Colon (tissue), 2 donors: ENCODE data around the gene PLCXD1.

Experiments used
- FAIRE-seq: peaks from 2 replicates; lab custom pipeline; 2012; peaks lifted over from hg19 to GRCh38; lab: Jason Lieb, UNC
- donor health status: control.
- donor health status: control.

PLCXD1 gene

DNA sequence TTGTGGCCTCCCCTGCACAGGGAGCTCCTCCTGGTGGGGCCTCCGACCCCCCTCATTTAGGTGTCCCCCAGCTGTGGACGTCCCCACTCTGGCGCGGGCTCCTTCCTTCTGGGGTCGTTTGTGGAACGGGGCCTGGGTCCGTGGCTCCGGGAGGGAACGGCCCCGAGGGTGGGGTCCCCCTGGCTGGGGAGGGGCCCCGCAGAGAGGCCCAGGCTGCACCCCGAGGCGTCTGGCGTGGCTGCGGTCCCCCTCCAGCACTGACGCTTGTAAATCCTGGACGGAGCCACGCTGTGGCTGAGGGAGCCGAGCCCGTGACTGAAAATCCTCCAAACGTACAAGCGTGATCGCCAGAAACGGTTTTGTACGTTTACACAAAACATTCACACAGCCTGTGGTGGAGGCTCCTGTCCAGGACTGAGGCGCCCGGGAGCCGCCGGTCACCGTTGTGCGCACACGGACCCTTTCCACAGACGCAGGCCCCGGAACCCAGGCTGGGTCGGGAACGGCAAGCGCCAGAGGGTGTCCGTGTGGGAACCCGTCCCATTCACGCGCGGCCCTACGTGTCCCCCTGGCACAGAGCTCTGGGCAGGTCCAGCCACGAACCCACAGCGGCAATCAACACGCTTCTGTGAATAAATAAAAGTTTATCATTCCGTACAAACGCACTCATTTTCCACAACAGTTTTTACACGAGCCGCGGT lies 52.6 kb downstream of the PLCXD1 start:
- no peak for FAIRE-seq

DNA sequence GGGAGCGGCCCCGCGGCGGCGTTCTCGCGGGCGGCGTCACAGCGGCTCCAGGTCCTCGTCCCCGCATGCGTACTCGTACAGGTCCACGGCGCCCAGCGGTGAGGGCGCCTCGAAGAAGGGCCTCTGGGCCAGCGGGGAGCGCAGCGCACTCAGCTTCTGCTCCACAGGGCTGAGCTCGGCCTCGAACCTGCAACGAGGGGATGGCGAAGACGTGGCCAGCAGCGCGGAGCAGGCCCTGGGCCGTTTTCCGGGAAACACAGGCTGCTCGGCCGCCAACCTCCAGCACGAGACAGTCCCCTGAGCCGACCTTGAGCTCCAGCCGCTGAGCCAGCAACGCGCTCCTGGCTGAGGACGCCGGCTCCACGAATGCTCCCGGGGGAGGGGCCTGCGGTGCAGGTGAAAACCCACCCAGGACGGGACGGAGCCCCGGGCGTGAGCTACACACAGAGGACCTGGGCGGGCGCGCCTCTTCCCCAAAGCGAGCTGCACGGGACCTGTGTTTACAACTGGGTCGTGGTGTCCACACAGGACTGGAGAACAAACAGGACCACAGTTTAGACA lies 53.2 kb downstream of the PLCXD1 start:
- FAIRE-seq = no peak

DNA sequence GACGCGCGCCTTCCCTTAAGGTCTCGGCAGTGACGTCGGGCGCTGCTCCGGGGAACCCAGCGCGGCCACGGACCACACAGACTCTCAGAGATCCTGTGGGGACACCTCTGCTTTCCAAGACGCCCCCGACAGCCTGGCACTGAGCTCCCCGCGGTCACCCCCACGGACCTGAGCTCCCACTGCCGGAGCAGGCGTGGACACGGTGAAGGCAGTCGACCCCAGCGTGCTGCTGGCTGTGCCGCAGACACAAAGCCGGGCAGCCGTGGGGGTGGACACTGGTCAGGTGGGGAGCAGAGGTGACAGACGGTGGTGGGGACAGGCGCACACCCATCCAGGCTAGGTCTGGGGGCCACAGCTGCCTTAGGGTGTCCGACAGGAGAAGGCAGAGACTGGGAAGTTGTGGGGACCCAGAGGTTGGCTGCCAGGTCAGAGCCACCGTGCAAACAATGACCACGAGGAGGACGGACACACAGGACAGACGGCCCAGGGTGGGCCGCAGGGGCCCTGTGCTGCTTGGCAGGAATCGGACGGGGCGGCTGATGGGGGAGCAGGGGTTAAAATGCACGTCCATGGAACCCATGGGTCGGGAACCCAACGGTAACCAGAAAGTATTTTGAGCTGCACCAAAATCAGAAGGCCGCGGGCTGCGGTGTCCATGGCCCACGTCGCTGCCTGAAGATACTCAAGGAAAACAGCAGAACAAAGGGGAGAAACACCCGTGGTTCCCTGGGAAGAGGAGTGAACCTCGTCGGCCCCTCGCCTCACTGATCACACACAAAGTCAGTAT lies 54.0 kb downstream of the PLCXD1 start:
- no peak for FAIRE-seq

DNA sequence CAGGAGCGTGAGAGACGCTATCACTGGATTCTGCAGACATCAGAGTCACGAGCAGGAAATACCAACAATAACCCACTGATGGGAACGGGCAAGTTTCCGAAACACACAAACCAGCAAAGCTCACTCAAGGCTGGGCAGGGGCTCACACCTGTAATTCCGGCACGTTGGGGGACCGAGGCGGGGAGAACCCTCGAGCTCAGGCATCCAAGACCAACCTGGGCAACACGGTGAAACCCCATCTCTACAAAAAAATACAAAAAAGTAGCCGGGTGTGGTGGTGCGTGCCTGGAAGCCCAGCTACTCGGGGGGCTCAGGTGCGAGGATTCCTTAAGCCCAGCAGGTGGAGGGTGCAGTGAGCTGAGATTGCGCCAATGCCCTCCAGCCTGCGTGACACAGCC lies 54.6 kb downstream of the PLCXD1 start:
- no peak for FAIRE-seq

DNA sequence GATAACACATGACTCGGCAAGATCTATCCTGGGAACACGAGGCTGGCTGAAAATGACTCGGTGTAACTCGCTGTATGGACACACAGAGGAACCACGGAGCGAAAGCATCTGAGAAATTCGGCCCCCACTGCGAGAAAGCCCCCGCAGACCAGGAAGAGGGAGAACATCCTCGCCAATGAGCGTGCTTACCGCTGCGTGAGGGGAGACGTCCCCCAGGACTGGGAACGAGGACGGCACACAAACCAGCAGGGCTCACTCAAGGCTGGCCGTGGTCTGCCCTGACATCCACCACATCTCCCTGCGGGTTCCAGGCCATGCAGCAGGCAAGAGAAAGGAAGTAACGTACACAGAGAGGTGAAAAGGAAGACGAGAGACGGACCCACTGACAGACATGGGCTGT lies 55.0 kb downstream of the PLCXD1 start:
- FAIRE-seq = no peak

DNA sequence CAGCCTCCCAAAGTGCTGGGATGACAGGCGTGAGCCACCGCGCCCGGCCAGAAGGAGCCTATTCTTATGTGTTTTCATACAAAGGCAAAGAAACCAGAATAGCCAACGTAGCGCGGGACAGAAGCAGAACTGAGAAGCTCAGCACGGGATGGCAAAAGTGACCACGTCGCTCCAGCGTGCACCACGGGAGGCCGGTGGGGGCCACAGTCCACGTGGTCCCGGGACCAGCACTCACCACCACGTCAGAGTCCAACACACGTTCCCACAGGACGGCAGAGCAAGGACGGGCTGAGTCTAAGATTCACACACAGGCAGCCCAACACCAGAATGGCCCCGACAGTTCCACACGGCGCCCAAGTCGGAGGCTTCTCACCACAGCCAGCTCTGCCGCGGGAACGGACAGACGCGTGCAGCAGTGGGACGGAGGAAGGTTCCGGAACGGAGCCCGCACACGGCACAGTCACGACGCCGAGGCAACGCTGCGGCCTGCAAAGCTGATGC lies 56.2 kb downstream of the PLCXD1 start:
- FAIRE-seq = no peak

DNA sequence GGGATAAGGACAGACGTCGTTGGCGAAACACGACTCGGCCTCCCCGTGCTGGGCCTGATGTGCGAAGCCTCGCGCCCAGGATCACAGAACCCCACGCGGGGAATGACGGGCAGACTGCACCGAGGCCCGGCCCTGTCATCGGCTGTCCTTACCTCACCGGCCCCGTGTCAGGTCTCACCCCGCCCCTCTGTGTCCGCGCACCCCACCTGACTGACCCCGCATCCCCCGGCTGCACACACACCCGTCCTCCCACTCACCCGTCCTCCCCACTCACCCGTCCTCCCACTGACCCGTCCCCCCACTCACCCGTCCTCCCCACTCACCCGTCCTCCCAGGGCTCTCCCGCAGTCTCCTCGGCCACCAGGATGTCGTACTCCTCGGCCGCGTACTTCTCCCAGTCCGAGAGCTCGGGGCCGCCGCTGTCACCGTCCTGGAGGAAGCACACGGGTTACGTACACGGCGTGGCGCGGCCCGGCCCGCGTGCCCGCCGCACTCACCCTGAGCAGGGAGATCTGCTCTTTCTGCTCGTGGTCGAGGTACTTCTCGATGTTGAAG lies 57.2 kb downstream of the PLCXD1 start:
- FAIRE-seq = no peak

DNA sequence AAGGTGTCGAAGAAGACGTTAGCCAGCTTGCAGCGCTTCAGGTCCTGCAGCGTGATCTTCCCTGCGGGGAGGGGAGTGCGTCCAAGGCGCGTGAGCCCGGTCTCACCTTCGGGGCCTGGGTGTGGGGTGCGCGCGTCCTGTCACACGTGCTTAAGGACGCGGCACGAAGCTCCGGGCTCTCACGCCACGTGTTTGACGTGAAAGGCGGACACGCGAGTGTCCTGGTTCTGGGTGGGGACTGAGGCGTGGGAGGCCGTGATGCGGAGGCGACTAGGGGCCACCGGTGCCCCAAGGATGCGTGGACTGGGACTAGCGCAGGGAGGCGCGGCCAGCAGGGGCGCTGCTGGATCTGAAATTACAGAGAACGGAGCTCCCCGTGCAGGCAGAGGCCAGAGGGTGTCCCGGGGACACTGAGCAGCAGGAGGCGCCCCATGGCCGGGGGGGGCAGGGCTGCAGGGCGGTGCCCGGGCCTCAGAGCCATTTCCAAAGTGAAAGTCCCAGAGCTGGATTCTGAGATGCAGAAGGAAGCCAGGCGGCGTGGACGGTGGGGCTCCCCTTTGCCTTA lies 57.7 kb downstream of the PLCXD1 start:
- FAIRE-seq = no peak

DNA sequence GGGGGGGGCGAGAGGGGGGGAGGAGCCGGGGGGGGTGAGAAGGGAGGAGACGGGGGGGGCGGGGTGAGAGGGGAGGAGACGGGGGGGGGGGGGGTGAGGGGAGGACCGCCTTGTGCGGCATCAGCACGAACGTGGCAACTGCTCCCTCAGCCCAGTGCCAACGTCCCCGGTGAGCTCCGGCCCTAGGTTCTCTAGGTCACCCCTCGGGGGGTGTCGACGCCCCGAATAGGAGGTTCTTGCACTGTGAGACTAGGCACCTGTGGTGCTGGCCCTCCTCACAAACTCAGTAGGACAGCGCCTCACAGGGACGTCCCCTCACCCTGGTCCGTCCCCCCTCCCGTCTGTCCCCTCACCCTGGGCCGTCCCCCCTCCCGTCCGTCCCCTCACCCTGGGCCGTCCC lies 58.9 kb downstream of the PLCXD1 start:
- no peak for FAIRE-seq

DNA sequence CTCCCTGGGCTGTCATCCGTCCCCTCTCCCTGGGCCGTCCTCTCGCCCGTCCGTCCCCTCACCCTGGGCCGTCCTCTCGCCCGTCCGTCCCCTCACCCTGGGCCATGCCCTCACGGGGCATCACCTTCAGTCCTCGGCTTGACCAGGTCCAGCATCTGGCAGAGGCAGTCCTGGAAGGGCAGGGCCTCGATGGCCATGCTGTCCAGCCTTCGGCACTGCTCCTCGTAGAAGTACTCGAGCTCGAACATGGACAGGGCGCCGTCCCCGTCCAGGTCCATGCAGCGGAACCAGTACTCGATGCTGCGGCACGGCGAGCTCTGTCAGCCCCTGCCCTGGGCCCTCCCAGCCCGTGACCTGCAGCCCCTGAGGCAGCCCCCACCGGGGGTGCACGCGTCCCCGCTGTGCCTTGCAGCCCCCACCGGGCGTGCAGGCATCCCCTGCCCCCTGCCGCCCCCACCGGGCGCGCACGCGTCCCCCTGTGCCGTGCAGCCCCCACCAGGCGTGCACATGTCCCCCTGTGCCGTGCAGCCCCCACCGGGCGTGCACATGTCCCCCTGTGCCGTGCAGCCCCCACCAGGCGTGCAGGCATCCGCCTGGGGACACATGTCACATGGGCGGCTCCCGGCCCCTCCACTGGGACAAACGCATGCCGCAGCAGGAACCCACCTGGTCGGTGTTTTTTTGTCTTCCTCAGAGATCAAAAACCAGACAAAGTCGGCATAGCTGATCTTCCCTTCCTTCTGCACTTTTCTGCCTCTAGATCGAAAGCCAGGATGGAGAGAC lies 59.7 kb downstream of the PLCXD1 start:
- no peak for FAIRE-seq

DNA sequence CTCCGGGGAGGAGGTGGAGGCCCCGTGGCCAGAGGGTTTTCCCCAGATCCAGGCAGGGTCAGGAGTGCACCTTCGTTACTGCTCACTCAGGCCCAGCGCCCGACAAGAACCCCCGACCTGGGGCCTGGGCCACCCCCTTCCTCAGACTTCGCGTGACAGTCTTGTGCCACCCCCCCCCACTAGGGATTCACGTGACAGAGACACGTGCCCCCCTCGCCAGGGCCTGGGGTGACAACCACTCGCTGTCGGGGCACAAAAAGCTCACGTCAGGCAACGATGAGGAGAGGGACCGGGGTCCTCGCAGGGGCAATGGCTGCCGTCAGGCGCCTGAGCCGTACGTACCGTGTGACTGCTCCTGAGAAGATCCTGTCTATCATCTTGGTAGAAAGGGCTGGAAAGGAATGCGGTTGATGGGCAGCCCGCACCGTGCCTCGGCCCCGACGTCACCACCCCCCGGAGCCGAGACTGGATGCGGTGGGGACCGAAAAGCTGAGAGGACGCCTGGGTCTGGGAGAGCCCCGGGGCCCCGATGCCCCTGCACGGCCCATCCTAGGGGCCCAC lies 60.4 kb downstream of the PLCXD1 start:
- FAIRE-seq = no peak

DNA sequence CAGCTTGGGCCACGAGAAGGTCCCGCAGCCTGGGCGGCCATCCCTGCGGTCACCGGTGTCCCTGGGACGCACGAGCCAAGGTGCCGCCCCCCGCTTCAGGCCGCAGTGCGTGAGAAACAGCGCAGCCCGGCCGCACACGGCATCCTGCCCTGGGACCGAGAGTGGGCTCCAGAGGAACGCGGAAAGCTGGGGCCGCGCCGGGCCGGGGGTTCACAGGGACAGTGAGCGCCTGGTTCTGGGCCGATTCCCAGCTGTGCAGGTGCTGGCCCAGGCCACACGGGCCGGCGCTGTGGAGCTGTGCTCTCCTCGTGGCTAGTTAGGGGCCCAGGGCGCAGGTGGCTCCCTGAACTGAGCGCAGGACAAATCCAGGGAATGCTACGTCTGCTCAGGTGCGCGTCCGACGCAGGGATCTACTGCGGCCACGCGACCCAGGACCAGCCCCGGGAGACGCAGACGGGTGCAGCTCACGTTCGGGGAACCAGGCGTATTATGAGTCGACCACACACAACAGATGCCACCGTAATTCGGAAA lies 63.3 kb downstream of the PLCXD1 start:
- no peak for FAIRE-seq

DNA sequence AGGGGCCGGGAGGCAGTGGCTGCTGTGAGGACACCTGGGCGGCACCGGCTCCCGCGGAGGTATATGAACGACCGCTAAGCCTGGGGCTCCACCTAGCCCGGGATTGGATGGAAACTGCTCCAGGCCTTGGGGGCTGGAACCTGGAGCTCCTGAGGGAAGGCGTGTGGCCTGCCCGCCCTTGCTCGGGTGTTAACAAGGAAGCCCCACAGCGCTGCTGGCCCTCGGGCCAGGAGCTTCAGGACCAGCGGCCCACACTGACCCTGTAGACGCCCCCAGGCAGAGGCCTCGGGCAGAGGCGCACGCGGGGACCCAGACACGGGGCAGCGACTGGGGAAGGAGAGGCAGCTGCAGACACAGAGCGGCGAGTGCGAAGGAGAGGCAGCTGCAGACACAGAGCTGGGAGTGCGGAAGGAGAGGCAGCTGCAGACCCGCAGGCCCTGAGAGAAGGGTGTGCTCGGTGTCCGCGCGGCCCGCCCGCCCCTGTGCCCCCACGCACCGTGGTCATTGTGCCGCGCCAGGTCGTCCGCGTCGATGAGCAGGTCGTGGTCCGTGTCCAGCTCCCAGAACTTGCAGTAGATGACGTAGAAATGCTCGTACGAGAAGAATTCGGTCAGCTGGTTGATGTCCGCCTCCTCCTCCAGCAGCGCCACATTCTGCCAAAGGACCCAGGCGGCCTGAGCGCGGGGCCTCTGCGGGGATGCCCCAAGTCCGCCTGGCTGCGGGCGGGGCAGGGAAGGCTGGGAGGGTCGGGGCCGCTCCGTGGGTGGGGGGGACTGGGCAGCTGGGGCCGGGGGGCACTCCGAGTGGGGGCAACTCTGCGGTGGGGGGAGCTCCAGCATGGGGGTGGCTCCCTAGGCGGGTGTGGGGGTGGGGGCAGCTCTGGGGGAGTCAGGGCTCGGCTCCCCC lies 64.1 kb downstream of the PLCXD1 start:
- FAIRE-seq = no peak

DNA sequence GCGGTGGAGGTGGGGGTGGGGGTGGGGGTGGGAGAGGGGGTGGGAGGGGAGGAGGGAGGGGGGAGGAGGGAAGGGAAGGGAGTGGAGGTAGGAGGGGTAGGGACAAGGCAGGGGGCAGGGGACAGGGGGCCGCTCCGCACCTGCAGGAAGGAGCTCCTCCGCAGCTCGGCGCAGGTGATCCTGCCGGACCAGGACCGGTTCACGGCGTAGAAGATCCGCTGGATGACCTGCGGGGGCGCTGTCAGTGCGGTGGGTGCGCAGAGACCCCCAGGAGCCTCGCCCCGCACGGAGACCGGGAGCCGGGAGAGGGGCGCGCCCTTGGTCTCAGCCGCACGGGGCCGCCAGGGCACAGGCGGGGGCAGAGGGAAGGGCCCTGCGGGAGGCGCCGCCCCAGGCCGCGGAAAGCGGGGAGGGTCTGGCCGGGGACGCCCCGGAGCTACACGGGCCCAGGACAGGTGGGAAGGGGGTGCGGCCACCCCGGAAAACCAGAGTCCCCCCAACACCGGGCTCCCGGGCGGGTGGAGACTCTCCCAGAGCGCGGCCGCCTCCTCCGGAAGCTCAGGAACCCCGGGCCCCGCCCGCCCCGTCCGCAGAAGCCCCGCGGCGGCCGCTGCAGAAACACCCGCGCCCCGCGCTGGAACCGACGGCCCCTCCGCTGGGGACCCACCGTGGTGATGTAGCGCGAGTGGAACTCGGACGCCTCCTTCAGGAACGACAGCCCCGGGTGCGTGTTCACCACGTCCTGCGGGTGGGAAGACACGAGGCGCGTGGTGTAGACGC lies 65.0 kb downstream of the PLCXD1 start:
- FAIRE-seq = no peak

DNA sequence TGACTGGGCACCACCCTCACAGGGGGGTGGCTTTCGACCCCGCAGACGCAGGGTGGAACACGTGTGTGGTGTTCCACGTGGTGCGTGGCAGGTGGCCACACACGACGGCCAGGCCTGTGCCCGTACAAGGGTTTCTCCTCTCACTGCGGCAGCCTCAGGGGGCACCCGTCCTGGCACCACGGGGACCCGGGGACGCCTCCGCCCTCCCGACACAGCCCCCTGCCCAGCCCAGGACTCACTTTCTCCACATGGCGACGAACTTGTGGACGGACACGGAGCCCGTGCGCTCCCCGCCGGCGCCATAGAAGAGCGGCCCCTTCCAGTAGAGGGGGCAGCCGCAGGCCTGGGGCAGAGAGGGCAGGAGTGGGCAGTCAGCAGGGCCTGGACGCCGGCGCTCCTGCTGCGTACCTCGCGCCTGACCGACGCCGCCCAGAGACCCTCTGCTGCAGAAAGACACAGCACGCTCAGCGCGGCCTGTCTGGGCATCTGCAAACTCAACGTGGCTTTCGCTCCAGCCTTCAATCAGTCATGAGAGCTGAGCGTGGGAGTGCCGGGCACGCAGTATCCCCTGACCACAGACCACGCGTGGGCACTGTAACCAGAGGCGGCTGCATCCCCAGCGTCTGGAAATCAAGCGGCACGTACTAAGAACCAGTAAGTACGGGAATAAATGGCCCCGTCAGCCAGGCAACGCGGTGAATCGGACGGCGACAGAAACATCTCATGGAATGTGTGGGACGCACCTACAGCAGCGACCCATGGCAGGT lies 66.4 kb downstream of the PLCXD1 start:
- no peak for FAIRE-seq

DNA sequence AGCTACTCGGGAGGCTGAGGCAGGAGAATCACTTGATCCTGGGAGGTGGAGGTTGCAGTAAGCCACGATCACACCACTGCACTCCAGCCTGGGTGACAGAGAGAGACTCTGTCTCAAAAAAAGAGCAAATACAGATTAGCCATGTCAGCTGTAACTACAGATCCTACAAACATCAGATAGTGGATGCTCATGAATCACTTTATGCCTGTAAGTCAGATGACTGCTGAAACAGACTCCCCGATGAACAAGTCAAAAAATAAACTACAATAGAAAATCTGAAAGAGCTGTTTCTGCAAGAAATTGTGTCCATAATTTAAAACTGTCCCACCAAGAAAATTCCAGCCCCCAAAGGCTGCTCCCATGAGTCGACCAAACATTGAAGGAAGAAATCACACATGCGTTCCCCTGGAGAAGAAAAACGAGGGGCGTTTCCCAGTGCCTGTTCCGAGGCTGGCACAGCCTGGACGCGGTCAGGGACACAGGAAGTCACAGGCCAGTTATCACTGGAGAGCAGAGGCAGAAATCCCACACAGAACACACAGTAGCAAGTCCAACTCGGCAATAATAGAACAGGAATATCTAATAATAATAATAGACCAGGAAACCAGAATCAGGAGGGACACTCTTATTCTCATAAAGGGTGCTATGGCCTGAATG lies 67.4 kb downstream of the PLCXD1 start:
- no peak for FAIRE-seq

DNA sequence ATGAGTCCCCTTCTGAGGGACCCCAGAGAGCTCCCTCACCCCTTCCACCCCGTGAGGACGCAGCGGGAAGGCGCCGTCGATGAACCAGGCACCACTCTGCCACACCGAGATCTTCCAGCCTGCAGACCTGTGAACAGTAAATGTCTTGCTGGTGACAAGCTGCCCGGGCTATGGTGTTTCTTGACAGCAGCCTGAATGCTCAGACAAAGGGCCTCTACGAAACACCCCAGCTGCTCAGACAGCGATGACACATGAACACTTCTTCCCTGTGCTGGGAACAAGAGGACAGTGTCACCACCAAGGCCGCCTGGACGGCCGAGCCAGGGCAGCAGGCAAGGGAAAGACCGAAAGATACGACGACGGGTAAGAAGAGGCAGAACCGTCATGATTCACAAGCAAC lies 68.0 kb downstream of the PLCXD1 start:
- FAIRE-seq = no peak

DNA sequence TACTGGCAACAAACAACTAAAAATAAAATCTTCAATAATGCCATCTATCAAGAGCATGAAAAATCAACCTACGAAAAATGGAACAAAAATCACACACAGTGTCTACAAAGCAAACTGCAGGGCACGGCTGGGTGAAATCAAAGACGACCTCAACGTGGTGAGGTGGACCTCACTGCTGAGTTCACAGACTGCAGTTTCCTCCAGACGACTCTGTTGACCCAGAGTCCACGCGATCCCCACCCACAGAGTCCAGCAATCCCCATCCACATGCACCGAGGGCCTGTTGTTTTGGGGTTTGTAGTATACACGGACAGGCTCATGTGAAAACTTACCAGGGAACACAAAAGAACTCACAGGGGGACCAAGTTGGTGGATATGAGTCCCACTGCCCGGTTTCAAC lies 68.5 kb downstream of the PLCXD1 start:
- FAIRE-seq = no peak
